GM13976 (cell line): ENCODE measurements around the gene ECHDC3.

ENCODE experiments used
- DNase-seq: peaks from one replicate; pipeline ENCODE4 v3.0.0; 2012; ENCODE audit warnings: low spot score
- CTCF ChIP-seq: IDR thresholded peaks from 2 replicates; pipeline ENCODE4 v1.5.1; 2012; ENCODE audit warnings: borderline replicate concordance, mild to moderate bottlenecking; ENCODE audit not compliant: insufficient read depth; ENCODE audit errors: extremely low read depth, missing control alignments, control extremely low read depth
- in situ Hi-C: fragments of 300-500 bp; cut with MboI; formaldehyde crosslinking; loops from one replicate; pipeline ENCODE4 v1.12.0; 2022; ENCODE audit warnings: low sequenced_read_pairs, mixed read lengths, inconsistent platforms; ENCODE audit not compliant: unreplicated experiment

ECHDC3 gene

GRCh38 chr10:11805792-11806191 is 63.6 kb downstream of the ECHDC3 start:
- in situ Hi-C loops = no loop called here
- no peak for TF ChIP-seq CTCF
- DNase-seq = no peak

GRCh38 chr10:11806706-11807105 is 64.5 kb downstream of the ECHDC3 start:
- in situ Hi-C loops = no loop called here
- DNase-seq = no peak
- TF ChIP-seq CTCF = no peak

GRCh38 chr10:11808808-11809207 is 66.6 kb downstream of the ECHDC3 start:
- TF ChIP-seq CTCF = no peak
- DNase-seq = no peak
- in situ Hi-C loops = no loop called here

GRCh38 chr10:11810313-11810766 is 68.2 kb downstream of the ECHDC3 start:
- DNase-seq = no peak
- no peak for TF ChIP-seq CTCF
- in situ Hi-C loops = no loop called here

GRCh38 chr10:11810973-11811372 is 68.8 kb downstream of the ECHDC3 start:
- in situ Hi-C loops = no loop called here
- no peak for DNase-seq
- TF ChIP-seq CTCF = no peak

- TF ChIP-seq CTCF = no peak
- in situ Hi-C loops = no loop called here
- DNase-seq = no peak
Observed at GRCh38 chr10:11813177-11813576, 71.0 kb downstream of the ECHDC3 start.
